NCI-H1417 (cell line): ENCODE results near the gene ACLY.
A peak's percentile ranks its signal among the peaks of the same experiment; 100 is the strongest.
"Not testable (repeated sequence)": the region's sequence is repeated elsewhere in the genome, so short reads cannot be mapped to it uniquely, and the experiment has no call there.

Experiments used
- DNase-seq, 3 experiments: peaks; one replicate each; lab custom pipeline; 2025; lab: John Stamatoyannopoulos, UW

ACLY gene

DNA sequence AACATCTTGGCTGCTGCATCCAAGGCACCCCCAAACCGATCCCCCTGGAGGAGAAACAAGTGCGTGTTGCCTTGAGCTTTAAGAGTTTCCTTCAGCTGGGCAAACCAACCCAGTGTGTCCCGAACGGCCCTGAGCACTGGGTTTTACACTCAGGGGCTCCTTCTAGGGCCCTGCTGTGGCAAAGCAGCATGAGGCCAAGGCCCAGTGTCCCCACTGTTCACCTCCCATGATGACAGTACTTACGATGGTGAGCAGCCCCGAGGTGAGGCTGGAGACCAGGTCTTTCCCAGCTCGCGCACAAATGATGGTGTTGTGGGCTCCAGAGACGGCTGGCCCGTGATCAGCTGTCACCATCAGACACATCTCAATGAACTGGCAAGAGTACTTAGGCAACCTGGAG is 47.0 kb downstream of the ACLY start:
- DNase-seq = no peak

DNA sequence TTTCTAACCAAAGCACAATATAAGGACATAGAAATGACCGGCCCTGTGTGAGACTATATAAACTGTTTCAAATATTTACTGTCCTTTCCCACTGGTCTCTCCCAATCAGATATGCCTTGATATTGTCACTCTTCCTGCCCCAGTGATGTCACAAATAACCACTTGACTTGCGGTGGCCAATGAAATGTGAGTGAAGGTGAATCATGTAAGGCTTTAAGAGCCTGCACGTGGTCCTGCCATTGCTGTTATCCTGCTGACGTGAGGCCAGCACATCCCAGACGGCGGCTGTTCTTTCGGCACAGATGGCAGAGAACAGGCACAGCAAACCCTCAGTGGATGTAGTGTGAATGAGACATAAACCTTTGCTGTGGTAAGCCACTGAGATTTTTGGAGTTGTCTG is 48.1 kb downstream of the ACLY start:
- no peak for DNase-seq

DNA sequence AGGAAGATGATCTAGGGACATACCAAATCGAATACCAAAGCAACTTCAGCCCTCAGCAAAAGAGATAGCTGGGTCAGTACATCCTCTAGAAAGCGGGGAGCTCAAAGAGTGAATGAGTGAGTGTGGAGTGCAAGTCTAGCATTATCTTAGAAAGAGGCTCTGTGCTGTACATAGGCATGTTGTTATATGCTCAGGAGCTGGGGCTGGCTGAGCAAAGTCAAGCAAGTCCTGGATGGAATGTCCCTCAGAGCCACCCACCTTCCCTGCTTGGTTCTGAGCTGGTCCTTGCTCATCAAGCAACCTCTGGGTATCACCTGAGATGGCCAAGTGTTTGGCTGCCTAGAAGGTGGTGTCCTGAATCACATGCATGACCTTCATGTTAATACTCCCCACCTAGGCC is 48.7 kb downstream of the ACLY start:
- no peak for DNase-seq

DNA sequence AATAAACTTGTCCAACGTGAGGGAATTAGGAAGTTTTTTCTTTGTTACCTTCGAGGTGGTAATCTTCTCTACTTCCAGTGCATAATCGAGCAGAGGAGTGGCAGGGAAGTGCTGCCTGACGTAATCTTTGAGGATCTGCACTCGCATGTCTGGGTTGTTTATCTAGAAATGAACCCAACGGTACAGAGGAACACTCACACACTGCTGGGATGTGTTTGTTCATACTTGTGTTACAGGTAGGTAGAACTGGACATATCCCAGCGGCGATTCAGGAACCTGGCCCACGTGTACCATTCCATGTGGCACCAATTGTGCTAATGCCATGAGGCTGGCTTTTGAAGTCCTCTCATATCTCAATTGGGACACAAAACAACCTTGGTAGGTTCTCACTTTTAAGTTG is 49.3 kb downstream of the ACLY start:
- DNase-seq = no peak

GRCh38 chr17:41868568-41868967 is 50.2 kb downstream of the ACLY start:
- DNase-seq = no peak

- DNase-seq = no peak
Observed at GRCh38 chr17:41865596-41865893, 53.2 kb downstream of the ACLY start.

DNA sequence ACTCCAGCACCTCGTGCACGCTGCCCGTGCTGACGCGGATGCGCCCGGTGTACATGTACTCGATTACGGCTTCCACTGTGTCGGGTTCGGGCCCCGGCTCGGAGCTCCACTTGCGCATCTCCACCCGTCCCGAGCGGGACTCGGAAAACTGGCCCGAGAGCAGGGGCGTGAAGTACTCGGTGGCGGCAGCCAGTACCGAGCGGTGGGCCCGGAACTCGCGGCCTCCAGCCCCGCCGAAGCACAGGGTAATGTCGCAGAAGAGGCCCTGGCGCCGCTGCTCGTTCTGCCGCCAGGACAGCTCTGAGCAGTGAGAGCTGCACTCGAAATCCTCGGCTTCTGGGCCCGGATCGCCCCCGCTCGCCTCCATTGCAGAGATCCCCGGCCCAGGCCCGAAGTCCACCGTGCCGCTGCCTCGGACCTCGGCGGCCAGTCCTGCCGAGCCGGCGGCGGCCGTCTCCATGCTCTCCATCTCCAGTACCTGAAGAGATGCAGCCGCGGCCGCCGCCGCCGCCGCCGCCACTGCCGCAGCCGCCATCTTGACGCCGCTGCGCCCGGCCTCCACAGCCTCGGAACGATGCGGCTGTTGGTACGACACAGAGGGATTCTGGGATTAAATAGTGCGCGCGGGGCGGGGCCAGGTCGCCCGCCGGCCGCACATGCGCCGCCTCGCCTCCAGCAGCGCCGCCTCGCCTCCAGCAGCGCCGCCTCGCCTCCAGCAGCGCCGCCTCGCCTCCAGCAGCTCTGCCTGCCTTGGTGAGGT is 53.7 kb downstream of the ACLY start, which contains the start of gene KLHL11:
Gene KLHL11, minus strand, starts transcription at position 588 of the 760 bp plus-strand sequence. Its CDS starts 53 bp downstream, at position 535.
- peak; percentile 89 to 94 (median 91) for DNase-seq

GRCh38 chr17:41864498-41864835 is 54.3 kb downstream of the ACLY start:
- DNase-seq = no peak

- DNase-seq = peak in 1 of 3 experiments; percentile 30
Observed at GRCh38 chr17:41863074-41863848, 55.5 kb downstream of the ACLY start.

- DNase-seq = peak in 1 of 3 experiments; percentile 13
Observed at GRCh38 chr17:41860254-41860931, 58.4 kb downstream of the ACLY start.

DNA sequence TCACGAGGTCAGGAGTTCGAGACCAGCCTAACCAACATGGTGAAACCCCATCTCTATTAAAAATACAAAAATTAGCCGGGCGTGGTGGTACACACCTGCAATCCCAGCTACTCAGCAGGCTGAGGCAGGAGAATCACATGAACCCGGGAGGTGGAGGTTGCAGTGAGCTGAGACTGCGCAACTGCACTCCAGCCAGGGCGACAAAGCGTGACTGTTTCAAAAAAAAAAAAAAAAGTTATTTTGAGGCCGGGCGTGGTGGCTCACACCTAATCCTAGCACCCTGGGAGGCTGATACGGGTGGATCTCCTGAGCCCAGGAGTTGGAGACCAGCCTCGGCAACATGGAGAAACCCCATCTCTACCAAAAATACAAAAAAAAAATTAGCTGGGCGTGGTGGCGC is 67.4 kb downstream of the ACLY start:
- DNase-seq = not testable (repeated sequence)

- no peak for DNase-seq
Observed at GRCh38 chr17:41849251-41849990, 69.3 kb downstream of the ACLY start.

DNA sequence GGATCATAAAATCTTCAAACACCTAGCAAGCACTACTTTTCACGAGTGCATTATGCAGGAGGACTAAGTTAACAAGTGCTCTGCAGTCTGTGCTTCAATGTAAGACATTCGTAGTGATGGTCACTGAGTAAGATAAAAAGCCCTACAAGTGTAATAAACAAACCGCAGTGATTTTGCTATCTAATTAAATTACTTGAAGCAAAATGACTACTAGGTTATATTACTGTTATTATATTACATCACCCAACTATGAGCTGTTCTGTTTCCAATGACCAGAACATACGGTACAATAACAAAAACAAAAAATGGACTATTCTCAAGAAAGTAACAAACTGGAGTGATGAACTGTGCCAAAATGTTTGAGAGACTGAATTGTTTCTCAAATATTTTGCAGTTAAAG is 70.0 kb downstream of the ACLY start:
- no peak for DNase-seq

DNA sequence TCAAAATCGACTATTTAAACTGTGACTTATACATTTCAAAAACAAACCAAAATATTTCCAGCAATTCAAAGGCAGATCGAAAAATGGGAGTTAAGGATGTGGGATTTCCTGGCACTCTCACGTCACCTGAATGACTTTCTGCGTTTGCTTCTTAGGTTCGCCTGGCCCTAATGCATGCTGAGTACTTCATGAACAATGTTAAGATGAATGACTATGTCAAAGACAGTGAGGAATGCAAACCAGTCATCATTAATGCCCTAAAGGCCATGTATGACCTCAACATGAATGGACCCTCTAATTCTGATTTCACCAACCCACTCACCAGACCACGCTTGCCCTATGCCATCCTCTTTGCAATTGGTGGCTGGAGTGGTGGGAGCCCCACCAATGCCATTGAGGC is 73.8 kb downstream of the ACLY start:
- no peak for DNase-seq

DNA sequence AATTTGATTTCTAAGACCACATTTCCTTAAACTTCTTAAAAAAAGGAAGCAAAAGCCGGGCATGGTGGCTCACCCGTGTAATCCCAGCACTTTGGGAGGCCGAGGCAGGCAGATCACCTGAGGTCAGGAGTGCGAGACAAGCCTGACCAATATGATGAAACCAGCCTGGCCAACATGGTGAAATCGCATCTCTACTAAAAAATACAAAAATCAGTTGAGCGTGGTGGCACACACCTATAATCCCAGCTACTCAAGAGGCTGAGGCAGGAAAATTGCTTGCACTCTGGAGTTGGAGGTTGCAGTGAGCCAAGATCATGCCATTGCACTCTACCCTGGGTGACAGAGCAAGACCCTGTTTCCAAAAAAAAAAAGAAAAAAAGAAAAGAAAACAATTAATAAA is 78.0 kb downstream of the ACLY start:
- DNase-seq = not testable (repeated sequence)

DNA sequence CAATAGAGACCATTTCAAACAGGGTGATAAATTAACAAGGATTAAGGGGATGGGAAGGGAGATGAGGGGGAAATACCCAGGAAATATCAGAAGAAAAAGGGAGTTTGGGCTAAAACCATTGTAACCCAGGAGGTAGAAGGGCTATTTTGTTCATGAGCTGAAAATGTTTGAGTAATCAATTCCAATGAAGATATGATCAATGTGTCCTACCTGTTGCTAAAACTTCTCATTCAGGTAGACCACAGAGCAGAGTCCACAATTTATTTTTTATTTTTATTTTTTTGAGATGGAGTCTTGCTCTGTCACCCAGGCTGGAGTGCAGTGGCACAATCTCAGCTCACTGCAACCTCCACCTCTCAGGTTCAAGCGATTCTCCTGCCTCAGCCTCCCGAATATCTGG is 79.3 kb downstream of the ACLY start:
- not testable (repeated sequence) for DNase-seq

- DNase-seq = no peak
Observed at GRCh38 chr17:41837761-41838538, 80.8 kb downstream of the ACLY start, which contains the start of gene KLHL10. Gene KLHL10, plus strand, starts transcription at chr17:41837825. Its CDS starts 108 bp downstream, at chr17:41837933.

- DNase-seq = no peak
Observed at GRCh38 chr17:41836550-41837196, 82.1 kb downstream of the ACLY start.

GRCh38 chr17:41835800-41836549 is 82.8 kb downstream of the ACLY start, which contains the start of gene NT5C3B:
Gene NT5C3B, minus strand, starts transcription at chr17:41836232. Its CDS starts 39 bp downstream, at chr17:41836193.
- DNase-seq = peak; percentile 43 to 51 (median 48)
